BLaER1 treated with 17β-estradiol and CSF1 and Interleukin-3, amounts not matched to agents 10 nM and 100 nM (cell line): ENCODE measurements around the gene FAM83E.

Experiments
- H3K27ac ChIP-seq, 11 experiments: shearing (Covaris generic); formaldehyde crosslinking; 2 replicates each; pipeline ENCODE4 v1.8.1; 2022
- H3K27me3 ChIP-seq, 11 experiments: shearing (Covaris generic); formaldehyde crosslinking; 2 replicates each; pipeline ENCODE4 v1.8.1; 2022
- H3K36me3 ChIP-seq, 11 experiments: shearing (Covaris generic); formaldehyde crosslinking; 2 replicates each; pipeline ENCODE4 v1.8.1; 2022
- H3K4me1 ChIP-seq, 10 experiments: shearing (Covaris generic); formaldehyde crosslinking; 2 replicates each; pipeline ENCODE4 v1.8.1; 2022
- H3K4me2 ChIP-seq, 11 experiments: shearing (Covaris generic); formaldehyde crosslinking; 2 replicates each; pipeline ENCODE4 v1.8.1; 2022
- H3K4me3 ChIP-seq, 10 experiments: shearing (Covaris generic); formaldehyde crosslinking; 2 replicates each; pipeline ENCODE4 v1.8.1; 2022
- H3K9ac ChIP-seq, 11 experiments: shearing (Covaris generic); formaldehyde crosslinking; 2 replicates each; pipeline ENCODE4 v1.8.1; 2022
- H3K9me3 ChIP-seq, 11 experiments: shearing (Covaris generic); formaldehyde crosslinking; replicated peaks in 1 of 11; 2 replicates each; pipeline ENCODE4 v1.8.1; 2022
- H4K20me1 ChIP-seq, 11 experiments: shearing (Covaris generic); formaldehyde crosslinking; 2 replicates each; pipeline ENCODE4 v1.8.1; 2022
- Cebpa-rat ChIP-seq, 11 experiments: shearing (Covaris generic); IDR thresholded peaks; 2 replicates each; pipeline ENCODE4 v1.8.1; 2022

The FAM83E gene

GRCh38 chr19:48644839-48645619 is 30.2 kb upstream of the FAM83E start:
- Histone ChIP-seq H4K20me1 (no peaks in the 10 kb centered on the region), H3K27ac (peak overlapping the region; percentile 81 to 99 (median 89)), H3K27me3 (no peaks in the 10 kb centered on the region), H3K36me3 (no peaks in the 10 kb centered on the region), H3K4me1 (peaks cover 39 to 63% (median 59%) of the 10 kb centered on the region in 10 experiments), H3K9me3 (no peaks in the 10 kb centered on the region), H3K9ac (peak overlapping the region; percentile 78 to 87 (median 84)), H3K4me2 (peak overlapping the region; percentile 94 to 100 (median 100)), H3K4me3 (peak overlapping the region; percentile 60 to 71 (median 64))
- no peak for TF ChIP-seq Cebpa-rat (IDR thresholded peaks at IDR 0.05)

- H4K20me1 ChIP-seq = no peaks in the 10 kb centered on the region
- no peaks in the 10 kb centered on the region for H3K27me3 ChIP-seq
- peak overlapping the region in 8 of 10 experiments; percentile 61 to 71 (median 64); a peak in 15 of 20 replicates for H3K4me3 ChIP-seq
- peak overlapping the region; percentile 94 to 100 (median 100) for H3K4me2 ChIP-seq
- 0 out of 22 replicates have a peak, but pooled peaks cover 0 to 4% (median 0%) of the 10 kb centered on the region in 11 experiments for H3K36me3 ChIP-seq
- peak overlapping the region in 6 of 11 experiments; percentile 81 to 87 (median 84); a peak in 7 of 22 replicates for H3K9ac ChIP-seq
- peak overlapping the region in 4 of 11 experiments; percentile 17 to 89 (median 56); a peak in 9 of 22 replicates for H3K27ac ChIP-seq
- H3K9me3 ChIP-seq = no peaks in the 10 kb centered on the region
- TF ChIP-seq Cebpa-rat (IDR thresholded peaks at IDR 0.05) = no peak
- H3K4me1 ChIP-seq = peaks cover 39 to 63% (median 57%) of the 10 kb centered on the region in 10 experiments
Measured at GRCh38 chr19:48644355-48644754, 29.5 kb upstream of the FAM83E start.

- no peaks in the 10 kb centered on the region for H4K20me1 ChIP-seq
- 0 out of 22 replicates have a peak, but pooled peaks cover 0 to 8% (median 0%) of the 10 kb centered on the region in 11 experiments for H3K36me3 ChIP-seq
- H3K9me3 ChIP-seq = no peaks in the 10 kb centered on the region
- no peak overlapping the region for H3K9ac ChIP-seq
- H3K4me2 ChIP-seq = peak overlapping the region in 7 of 11 experiments; percentile 1 to 94 (median 26); a peak in 7 of 22 replicates
- no peak overlapping the region for H3K4me3 ChIP-seq
- no peak for TF ChIP-seq Cebpa-rat (IDR thresholded peaks at IDR 0.05)
- peaks cover 41 to 65% (median 58%) of the 10 kb centered on the region in 10 experiments for H3K4me1 ChIP-seq
- 0 out of 22 replicates have a peak overlapping the region, but pooled peaks of 2 of the 11 experiments have one; percentile 5 to 32 for H3K27ac ChIP-seq
- H3K27me3 ChIP-seq = no peaks in the 10 kb centered on the region
Measured at GRCh38 chr19:48642862-48643261, 28.0 kb upstream of the FAM83E start.

GRCh38 chr19:48641850-48642249 is 27.0 kb upstream of the FAM83E start:
- no peak overlapping the region for H3K4me2 ChIP-seq
- H3K9me3 ChIP-seq = no peaks in the 10 kb centered on the region
- no peak overlapping the region for H3K9ac ChIP-seq
- no peak overlapping the region for H3K4me3 ChIP-seq
- H3K4me1 ChIP-seq = peaks cover 31 to 58% (median 48%) of the 10 kb centered on the region in 10 experiments
- H3K36me3 ChIP-seq = 0 out of 22 replicates have a peak, but pooled peaks cover 0 to 8% (median 0%) of the 10 kb centered on the region in 11 experiments
- peaks cover 0 to 3% (median 0%) of the 10 kb centered on the region in 11 experiments; a peak in 5 of 22 replicates for H4K20me1 ChIP-seq
- H3K27ac ChIP-seq = no peak overlapping the region
- no peaks in the 10 kb centered on the region for H3K27me3 ChIP-seq
- TF ChIP-seq Cebpa-rat (IDR thresholded peaks at IDR 0.05) = no peak

- H3K4me2 ChIP-seq = peak overlapping the region in 9 of 11 experiments; percentile 91 to 99 (median 93); a peak in 14 of 22 replicates
- H3K9me3 ChIP-seq = no peaks in the 10 kb centered on the region
- no peaks in the 10 kb centered on the region for H3K27me3 ChIP-seq
- H3K27ac ChIP-seq = peak overlapping the region in 10 of 11 experiments; percentile 32 to 99 (median 97); a peak in 14 of 22 replicates
- H3K4me1 ChIP-seq = peaks cover 35 to 52% (median 42%) of the 10 kb centered on the region in 10 experiments
- 0 out of 22 replicates have a peak, but pooled peaks cover 0 to 8% (median 0%) of the 10 kb centered on the region in 11 experiments for H3K36me3 ChIP-seq
- TF ChIP-seq Cebpa-rat (IDR thresholded peaks at IDR 0.05) = no peak
- peaks cover 0 to 12% (median 0%) of the 10 kb centered on the region in 11 experiments; a peak in 5 of 22 replicates for H4K20me1 ChIP-seq
- H3K9ac ChIP-seq = peak overlapping the region in 1 of 11 experiments; percentile 18; a peak in 1 of 22 replicates
- H3K4me3 ChIP-seq = no peak overlapping the region
Measured at GRCh38 chr19:48639483-48640375, 24.9 kb upstream of the FAM83E start.

- no peaks in the 10 kb centered on the region for H3K9me3 ChIP-seq
- peak overlapping the region; percentile 50 to 88 (median 54) for H3K4me3 ChIP-seq
- H3K9ac ChIP-seq = peak overlapping the region; percentile 88 to 98 (median 92)
- peaks cover 33 to 53% (median 42%) of the 10 kb centered on the region in 10 experiments for H3K4me1 ChIP-seq
- H3K36me3 ChIP-seq = peaks cover 0 to 8% (median 0%) of the 10 kb centered on the region in 11 experiments; a peak in 1 of 22 replicates
- no peaks in the 10 kb centered on the region for H3K27me3 ChIP-seq
- H3K4me2 ChIP-seq = peak overlapping the region; percentile 77 to 99 (median 93)
- H4K20me1 ChIP-seq = peaks cover 0 to 12% (median 0%) of the 10 kb centered on the region in 11 experiments; a peak in 5 of 22 replicates
- TF ChIP-seq Cebpa-rat (IDR thresholded peaks at IDR 0.05) = no peak
- peak overlapping the region; percentile 90 to 99 (median 97) for H3K27ac ChIP-seq
Measured at GRCh38 chr19:48638831-48639381, 24.0 kb upstream of the FAM83E start.

GRCh38 chr19:48637948-48638830 is 23.3 kb upstream of the FAM83E start:
- peaks cover 0 to 9% (median 4%) of the 10 kb centered on the region in 11 experiments; a peak in 10 of 22 replicates for H3K36me3 ChIP-seq
- peaks cover 0 to 12% (median 0%) of the 10 kb centered on the region in 11 experiments; a peak in 5 of 22 replicates for H4K20me1 ChIP-seq
- no peak for TF ChIP-seq Cebpa-rat (IDR thresholded peaks at IDR 0.05)
- H3K4me1 ChIP-seq = peaks cover 36 to 59% (median 45%) of the 10 kb centered on the region in 10 experiments
- no peaks in the 10 kb centered on the region for H3K9me3 ChIP-seq
- peak overlapping the region; percentile 77 to 99 (median 93) for H3K4me2 ChIP-seq
- H3K9ac ChIP-seq = peak overlapping the region; percentile 88 to 98 (median 92)
- peak overlapping the region; percentile 50 to 88 (median 54) for H3K4me3 ChIP-seq
- H3K27me3 ChIP-seq = no peaks in the 10 kb centered on the region
- H3K27ac ChIP-seq = peak overlapping the region; percentile 90 to 99 (median 97)
